CD4-positive, alpha-beta T cell treated with Interleukin-21 for 1 hour (primary cell): ENCODE measurements around the gene FRG1.
"Not testable (repeated sequence)": the region's sequence is repeated elsewhere in the genome, so short reads cannot be mapped to it uniquely, and the experiment has no call there.

Source experiments
- DNase-seq: peaks from one replicate; pipeline ENCODE4 v3.0.0-alpha.2; 2020

FRG1 gene

DNA sequence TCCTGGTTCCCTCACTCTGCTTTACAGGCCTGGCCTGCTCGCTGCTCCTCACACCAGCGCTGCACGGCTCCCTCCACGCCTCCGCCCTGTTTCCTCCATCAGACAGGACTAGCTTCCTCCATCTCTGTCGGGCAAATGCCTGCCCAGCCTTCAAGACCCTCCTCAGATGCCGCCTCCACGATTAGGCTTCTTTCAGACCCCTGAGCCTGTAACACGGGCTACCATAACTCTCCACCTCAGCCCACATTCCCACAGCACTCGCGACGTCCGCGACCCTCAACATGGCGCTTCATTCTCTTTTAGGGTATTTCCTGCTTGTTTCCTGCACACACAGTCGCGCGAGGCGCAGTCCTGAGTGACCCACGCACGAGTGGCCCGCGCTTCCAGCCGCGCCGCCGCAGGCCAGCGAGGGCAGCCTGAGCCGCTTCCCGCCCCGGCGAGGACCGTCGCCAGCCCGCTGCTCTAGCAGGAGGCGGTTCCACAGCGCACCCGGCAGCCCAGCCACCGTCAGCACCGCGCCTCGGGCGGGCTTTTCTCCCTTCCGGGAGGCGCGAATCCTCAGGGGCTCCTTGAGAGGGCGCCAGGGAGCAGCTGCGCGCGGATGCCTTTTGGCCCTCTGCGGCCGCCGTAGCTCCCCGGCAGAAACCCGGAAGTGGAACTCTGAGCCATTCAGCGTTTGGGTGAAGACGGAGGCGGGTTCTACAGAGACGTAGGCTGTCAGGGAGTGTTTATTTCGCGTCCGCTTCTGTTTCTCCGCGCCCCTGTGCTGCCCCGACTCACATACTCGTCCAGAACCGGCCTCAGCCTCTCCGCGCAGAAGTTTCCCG is at the start of gene FRG1:
Gene FRG1 (plus strand): TSS at position 695 of the 827 bp plus-strand sequence. CDS start 138 bp downstream, outside the sequence.
- peak; percentile 97 for DNase-seq

GRCh38 chr4:189897667-189898066 is 43.0 kb upstream of the FRG1 start:
- no peak for DNase-seq

DNA sequence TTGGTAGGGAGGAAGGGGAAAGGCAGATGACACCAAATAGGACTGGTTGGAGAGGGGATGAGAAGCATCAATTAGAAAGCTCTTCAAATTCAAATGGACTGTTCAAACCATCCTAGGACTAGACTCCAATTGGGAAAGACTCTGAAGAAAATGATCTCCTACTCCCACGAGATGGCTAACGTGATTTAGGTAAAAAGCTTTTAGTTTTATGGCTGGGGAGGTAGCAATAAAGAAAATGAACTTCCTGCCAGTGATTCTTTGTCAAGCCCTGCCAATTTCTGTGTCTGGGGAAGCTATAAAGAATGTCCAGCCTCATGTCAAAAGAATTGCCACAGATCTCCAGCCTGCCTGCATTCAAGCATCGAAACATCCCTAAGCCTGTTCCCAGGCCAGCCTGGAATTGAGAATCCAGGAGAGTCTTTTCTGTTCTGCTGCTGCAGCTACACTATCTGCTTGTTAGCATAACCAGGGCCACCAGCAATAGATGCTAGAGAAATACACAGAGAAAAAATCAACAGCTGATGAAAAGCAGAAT is 41.1 kb upstream of the FRG1 start:
- DNase-seq, result not testable (repeated sequence)

DNA sequence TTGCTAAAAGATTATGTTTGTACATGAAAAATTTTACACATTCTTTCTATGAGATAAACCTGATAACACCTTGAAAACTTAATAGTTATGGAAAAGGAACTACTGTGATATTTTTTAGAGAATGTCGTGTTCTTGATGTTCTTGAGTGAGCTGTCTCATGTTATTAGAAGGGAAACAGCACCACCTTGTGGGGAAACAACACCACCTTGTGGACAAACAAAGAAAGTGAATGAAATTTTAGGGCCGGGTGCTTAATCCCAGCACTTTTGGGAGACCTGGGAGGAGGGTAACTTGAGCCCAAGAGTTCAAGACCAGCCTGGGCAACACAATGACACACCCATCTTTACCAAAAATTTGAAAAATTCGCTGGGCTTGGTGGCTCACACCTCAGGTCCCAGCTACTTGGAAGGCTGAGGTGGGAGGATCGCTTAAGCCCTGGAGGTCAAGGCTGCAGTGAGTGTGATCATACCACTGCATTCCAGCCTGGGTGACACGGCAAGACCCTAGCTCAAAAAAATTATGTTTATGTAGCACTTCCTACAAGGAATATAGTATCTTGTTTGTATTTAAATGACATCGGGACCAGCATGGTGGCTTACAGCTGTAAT is 36.1 kb upstream of the FRG1 start:
- peak; percentile 61 for DNase-seq

DNA sequence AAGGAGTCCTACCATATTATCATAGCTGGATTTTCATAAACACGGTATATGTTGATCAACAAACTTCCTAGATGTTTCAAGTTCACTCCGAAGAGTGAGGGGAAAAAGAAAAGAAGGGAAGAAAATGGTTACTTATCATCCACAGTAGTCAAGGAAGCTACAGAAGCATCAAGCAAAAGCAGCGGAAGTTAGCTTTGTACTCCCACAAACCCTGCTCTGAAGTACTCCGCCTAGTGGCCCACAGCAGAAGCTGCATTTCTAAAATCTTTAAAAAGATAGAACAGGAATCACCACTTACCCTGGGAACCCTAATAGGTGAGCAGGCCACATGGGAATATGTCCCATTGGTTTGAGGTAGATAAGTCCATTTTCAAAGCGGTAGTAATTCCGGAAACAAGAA is 28.5 kb upstream of the FRG1 start:
- peak; percentile 15 for DNase-seq

DNA sequence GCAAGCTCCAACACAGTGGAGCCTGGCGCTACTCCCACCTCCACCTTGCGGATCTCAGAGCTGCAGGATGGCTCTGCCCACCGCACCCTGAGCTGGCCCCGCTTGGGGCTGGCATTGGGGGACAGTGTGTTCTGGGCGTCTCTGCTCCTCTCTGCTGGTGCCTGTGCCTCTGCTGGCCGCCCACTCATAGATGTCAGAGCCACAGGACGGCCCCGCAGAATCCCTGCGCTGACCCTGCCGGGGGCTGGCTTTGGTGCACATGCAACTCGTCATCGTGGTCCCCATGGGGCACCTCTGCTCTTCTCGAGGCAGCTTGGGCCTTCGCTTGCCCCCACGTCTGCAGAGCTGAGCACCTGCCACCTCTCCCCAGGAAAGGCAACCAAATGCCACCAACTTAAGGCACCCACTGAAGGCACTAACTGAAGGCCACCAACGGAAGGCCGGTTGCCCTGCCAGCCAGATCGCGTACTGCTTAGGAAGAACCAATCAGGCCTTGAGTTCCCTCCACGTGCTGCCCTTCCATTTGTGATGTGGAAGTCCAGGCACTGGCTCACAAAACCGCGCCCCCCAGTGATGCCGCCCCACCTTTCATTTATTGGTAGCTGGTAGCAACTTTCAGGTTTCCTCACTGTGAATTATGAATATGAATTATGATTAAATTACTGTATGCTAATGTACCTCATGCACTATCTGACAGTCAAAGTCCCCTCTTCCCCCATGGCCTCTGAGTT is 23.3 kb upstream of the FRG1 start:
- DNase-seq, result no peak

DNA sequence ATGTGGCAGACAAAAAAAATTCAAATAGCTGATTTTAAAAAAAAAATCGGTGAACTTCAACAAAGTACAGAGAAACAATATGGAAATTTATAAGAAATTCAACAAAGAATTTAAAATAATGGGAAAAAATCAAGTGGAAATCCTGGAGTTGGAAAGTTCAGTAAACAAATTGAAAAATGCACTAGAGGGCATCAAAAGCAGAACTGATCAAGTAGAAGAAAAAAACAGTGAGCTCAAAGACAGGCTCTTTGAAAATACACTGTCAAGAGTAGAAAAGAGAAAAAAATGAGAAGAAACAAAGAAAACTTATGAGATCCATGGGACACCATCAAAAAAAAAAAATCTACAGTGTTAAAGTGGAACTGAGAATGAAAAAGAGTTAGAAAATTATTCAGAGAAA is 19.6 kb upstream of the FRG1 start:
- no peak for DNase-seq

DNA sequence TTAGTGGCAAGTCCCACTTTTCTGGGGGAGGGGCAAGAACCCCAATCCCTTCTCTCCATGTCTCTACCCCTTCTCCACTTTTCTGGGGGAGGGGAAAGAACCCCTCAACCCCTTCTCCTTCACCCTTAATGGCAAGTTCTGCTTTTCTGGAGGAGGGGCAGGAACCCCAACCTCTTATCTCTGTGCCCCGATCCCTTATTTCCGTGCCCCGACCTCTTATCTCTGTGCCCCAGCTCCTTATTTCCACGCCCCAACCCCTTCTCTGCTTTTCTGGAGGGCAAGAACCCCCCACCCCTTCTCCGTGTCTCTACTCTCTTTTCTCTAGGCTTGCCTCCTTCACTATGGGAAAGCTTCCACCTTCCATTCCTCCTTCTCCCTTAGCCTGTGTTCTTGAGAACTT is 13.9 kb upstream of the FRG1 start:
- not testable (repeated sequence) for DNase-seq

- no peak for DNase-seq
These were observed 356 bp downstream of the FRG1 start for GRCh38 chr4:189941005-189941450.

GRCh38 chr4:189942412-189942811 is 1.7 kb downstream of the FRG1 start:
- not testable (repeated sequence) for DNase-seq

GRCh38 chr4:189944077-189944476 is 3.4 kb downstream of the FRG1 start:
- not testable (repeated sequence) for DNase-seq

GRCh38 chr4:189946906-189947305 is 6.2 kb downstream of the FRG1 start:
- not testable (repeated sequence) for DNase-seq

- DNase-seq, result not testable (repeated sequence)
These were observed 7.8 kb downstream of the FRG1 start for GRCh38 chr4:189948486-189948885.

- not testable (repeated sequence) for DNase-seq
These were observed 28.6 kb downstream of the FRG1 start for GRCh38 chr4:189969291-189969690.

DNA sequence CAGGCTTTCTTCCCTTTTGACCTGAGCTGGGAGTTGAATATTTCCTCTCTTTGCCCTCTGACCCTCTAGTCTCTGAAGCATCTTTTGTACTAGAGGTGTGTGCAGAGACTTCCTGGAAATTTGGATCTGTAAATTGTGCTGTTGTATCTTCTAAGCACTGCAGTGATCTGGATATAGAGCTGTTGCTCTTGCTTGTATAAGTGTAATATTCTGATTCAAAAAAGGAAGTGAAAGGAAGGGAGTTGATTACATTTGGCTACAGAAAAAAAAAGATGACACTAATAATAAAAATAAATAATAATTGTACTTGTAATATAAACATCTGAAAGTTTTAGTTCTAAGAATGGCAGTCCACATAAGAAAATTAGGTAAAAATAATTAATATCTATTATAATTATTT is 33.0 kb downstream of the FRG1 start:
- no peak for DNase-seq

GRCh38 chr4:189974056-189974455 is 33.4 kb downstream of the FRG1 start:
- DNase-seq, result no peak

DNA sequence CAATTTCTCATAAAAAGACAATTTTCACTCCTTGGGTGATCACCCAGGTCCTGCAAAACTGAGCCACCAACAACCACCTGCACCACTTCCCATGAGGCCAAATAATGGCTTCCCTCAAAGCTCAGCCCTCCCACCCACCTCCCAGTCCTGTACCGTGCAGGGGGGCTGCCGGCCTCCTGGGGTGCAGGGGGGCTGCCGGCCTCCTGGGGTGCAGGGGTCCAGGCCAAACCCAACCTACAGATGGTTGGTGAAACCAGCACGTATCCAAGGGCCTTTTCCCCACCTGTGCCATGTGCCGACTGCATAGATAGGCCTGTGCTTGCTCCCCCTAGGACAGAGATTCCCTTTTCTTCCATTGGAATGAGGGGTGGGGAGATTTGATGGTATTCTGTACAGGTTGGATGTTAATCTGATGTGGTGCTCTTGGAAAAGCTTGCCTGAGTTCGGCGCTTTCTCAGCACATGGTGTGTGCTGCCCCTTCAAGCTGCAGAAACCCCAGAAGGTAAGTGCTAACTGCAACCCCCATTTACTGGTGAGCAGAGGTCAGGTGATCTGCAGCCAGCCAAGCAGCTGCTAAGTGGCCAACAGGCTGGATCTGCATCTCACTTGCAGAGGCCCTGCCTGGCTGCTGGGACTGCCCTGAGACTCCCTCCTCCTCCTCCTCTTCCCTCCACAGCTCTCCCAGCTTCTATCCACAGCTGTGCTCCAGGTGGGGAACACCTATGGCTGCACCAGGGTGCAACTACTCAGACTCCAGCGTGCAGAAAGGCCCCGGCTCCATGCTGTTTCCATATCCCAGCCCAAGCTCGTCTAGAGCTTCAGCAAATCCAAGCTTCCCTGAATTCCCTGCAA is 38.8 kb downstream of the FRG1 start:
- DNase-seq, result no peak

- DNase-seq, result not testable (repeated sequence)
These were observed 39.6 kb downstream of the FRG1 start for GRCh38 chr4:189980292-189980691.

DNA sequence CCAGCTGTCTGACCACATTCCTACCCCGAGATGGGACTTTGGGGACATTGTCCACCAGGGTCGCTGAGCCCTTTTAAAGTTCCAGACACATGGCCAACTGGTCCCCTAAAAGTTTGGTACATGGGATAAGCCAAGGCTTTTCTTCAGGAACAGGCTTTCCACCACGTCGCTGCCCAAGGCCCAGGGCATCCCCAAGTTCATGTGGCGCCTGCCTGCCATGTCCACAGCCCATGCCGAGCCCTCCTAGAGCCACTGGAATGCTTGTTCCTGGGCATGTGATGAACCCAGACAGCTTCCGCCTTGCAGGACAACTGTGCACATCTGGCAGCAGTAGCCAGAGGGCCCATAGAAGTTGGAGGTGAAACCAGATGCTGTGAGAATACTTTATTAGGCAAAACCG is 41.3 kb downstream of the FRG1 start:
- no peak for DNase-seq

DNA sequence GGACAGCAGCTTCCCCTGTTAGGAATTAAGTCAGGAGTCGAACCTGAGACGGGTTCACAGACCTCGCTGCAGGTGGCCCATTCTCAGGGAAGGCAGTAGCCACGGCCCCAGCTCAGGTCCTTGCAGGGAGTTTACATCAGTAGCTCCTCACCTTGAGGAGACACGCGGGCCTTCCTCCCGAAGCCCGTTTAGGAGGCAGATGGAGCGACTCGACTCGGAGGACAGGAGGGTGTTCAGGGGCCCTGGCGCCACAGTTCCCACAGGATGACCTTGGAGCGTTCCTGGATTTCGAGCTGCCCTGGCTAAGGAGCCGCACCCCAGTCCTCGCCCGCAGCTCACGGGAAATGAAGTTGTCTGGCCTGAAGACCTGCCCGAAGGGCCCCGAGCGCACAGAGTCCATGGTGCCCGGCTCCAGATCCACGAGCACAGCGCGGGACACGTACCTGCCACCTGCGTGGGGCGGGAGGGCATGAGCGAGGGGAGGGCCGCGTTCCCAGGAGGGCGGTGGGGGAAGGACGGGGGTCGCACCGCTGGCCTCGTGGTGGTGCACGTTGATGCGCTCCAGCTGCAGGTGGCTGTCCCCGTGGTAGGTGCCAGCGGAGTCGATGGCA is 43.3 kb downstream of the FRG1 start:
- not testable (repeated sequence) for DNase-seq

GRCh38 chr4:189984661-189985060 is 44.0 kb downstream of the FRG1 start:
- not testable (repeated sequence) for DNase-seq
